DOHH2 (cell line): ENCODE results near the gene XRCC4.

Experiments used
- H3F3A ChIP-seq: fragments of 200-600 bp; sonication (generic), shearing (Covaris generic); 2 replicates; pipeline ENCODE4 v1.6.0; 2016; ENCODE audit warnings: antibody characterized with exemption, mild to moderate bottlenecking; ENCODE audit not compliant: control insufficient read depth, insufficient read depth
- H3K27ac ChIP-seq: fragments of 200-600 bp; sonication (generic); 2 replicates; pipeline ENCODE4 v1.5.1; 2014; ENCODE audit warnings: low read depth, mild to moderate bottlenecking, low read length, moderate library complexity
- H3K27me3 ChIP-seq: fragments of 200-600 bp; sonication (generic); 2 replicates; pipeline ENCODE4 v1.6.1; 2014; ENCODE audit warnings: mild to moderate bottlenecking, low read length, mixed read lengths; ENCODE audit not compliant: control insufficient read depth
- H3K36me3 ChIP-seq: fragments of 200-600 bp; sonication (generic); 2 replicates; pipeline ENCODE4 v1.6.1; 2014; ENCODE audit warnings: mild to moderate bottlenecking, low read length, moderate library complexity, mixed read lengths; ENCODE audit not compliant: control insufficient read depth
- H3K4me1 ChIP-seq: fragments of 200-600 bp; sonication (generic); 2 replicates; pipeline ENCODE4 v1.6.1; 2014; ENCODE audit warnings: mild to moderate bottlenecking, low read length, mixed read lengths; ENCODE audit not compliant: control insufficient read depth
- H3K4me2 ChIP-seq: fragments of 200-600 bp; sonication (generic); 2 replicates; pipeline ENCODE4 v1.6.0; 2014; ENCODE audit warnings: mild to moderate bottlenecking, low read length, moderate library complexity
- H3K4me3 ChIP-seq: fragments of 200-600 bp; sonication (generic); 2 replicates; pipeline ENCODE4 v1.5.1; 2014; ENCODE audit warnings: mild to moderate bottlenecking, low read length, mixed read lengths
- H3K79me2 ChIP-seq: fragments of 200-600 bp; sonication (generic); 2 replicates; pipeline ENCODE4 v1.6.1; 2014; ENCODE audit warnings: mild to moderate bottlenecking, low read length, mixed read lengths; ENCODE audit not compliant: control insufficient read depth
- H3K9me2 ChIP-seq: fragments of 200-600 bp; sonication (generic); replicated peaks from 2 replicates; pipeline ENCODE4 v1.6.1; 2014; ENCODE audit warnings: mild to moderate bottlenecking, low read length, mixed read lengths; ENCODE audit not compliant: control insufficient read depth
- H3K9me3 ChIP-seq: fragments of 200-600 bp; sonication (generic); 2 replicates; pipeline ENCODE4 v1.6.1; 2014; ENCODE audit warnings: antibody characterized with exemption, low read length, mixed read lengths; ENCODE audit not compliant: control insufficient read depth, insufficient read depth
- H4K20me1 ChIP-seq: fragments of 200-600 bp; sonication (generic); 2 replicates; pipeline ENCODE4 v1.6.0; 2014; ENCODE audit warnings: low read depth, mild to moderate bottlenecking, antibody characterized with exemption, low read length, moderate library complexity; ENCODE audit not compliant: control insufficient read depth, insufficient read depth
- EZH2phosphoT487 ChIP-seq: fragments of 200-600 bp; sonication (generic); IDR thresholded peaks from 2 replicates; pipeline ENCODE4 v1.6.1; 2017; ENCODE audit warnings: borderline replicate concordance, mild to moderate bottlenecking, antibody characterized with exemption, low read length, moderate library complexity, mixed read lengths
- TF ChIP-seq, protein P1 (sequence below): fragments of 200-600 bp; sonication (generic); IDR thresholded peaks from one replicate; pipeline ENCODE4 v1.5.1; 2014; ENCODE audit warnings: antibody characterized with exemption, mild to moderate bottlenecking, low read depth, low read length; ENCODE audit not compliant: poor library complexity, severe bottlenecking

XRCC4 gene

DNA sequence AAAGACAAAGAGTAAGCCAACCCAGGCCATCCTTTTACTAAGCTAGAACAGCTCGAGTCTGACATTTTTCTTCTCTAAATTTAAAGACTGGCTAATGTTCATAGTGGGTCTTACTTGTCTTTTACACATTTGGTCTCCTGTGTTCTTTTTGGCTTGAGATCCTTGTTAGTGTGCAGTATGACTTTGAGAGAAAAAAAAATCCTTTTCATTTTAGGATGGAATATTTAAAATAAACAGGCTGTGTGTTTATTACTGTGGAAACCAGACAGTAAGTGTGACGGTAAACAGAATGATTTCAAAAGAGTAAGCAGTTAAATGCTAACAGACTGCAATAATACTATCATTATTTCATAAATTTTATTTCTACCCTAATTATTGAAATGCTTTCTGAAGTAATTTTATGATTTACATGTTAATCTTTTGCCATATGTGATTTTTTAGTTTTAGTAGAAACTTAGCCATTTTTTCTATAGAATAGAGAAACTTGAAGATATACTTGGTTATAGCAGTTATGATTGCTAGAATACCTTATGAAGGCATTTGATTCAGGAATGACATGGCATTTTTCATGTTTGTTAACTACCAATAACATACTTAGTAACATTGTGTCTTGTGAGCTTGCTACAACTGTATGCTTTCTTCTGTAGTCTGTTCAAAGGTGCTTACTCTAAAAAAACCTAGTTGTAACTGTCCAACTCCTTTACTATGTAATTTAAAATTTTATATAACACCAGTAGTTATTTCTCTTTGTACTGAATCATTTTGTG lies 92.4 kb downstream of the XRCC4 start:
- Histone ChIP-seq H4K20me1 (no peaks in the 10 kb centered on the region), H3K4me3 (no peak overlapping the region), H3F3A (no peaks in the 10 kb centered on the region), H3K79me2 (no peaks in the 10 kb centered on the region), H3K36me3 (no peaks in the 10 kb centered on the region), H3K27me3 (no peaks in the 10 kb centered on the region), H3K4me1 (no peaks in the 10 kb centered on the region), H3K4me2 (no peak overlapping the region), H3K27ac (no peak overlapping the region), H3K9me2 (no peaks in the 10 kb centered on the region), H3K9me3 (no peaks in the 10 kb centered on the region)
- TF ChIP-seq, protein P1, sequence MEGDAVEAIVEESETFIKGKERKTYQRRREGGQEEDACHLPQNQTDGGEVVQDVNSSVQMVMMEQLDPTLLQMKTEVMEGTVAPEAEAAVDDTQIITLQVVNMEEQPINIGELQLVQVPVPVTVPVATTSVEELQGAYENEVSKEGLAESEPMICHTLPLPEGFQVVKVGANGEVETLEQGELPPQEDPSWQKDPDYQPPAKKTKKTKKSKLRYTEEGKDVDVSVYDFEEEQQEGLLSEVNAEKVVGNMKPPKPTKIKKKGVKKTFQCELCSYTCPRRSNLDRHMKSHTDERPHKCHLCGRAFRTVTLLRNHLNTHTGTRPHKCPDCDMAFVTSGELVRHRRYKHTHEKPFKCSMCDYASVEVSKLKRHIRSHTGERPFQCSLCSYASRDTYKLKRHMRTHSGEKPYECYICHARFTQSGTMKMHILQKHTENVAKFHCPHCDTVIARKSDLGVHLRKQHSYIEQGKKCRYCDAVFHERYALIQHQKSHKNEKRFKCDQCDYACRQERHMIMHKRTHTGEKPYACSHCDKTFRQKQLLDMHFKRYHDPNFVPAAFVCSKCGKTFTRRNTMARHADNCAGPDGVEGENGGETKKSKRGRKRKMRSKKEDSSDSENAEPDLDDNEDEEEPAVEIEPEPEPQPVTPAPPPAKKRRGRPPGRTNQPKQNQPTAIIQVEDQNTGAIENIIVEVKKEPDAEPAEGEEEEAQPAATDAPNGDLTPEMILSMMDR: no peak

- H3K27ac ChIP-seq: no peak overlapping the region
- no peak for TF ChIP-seq EZH2phosphoT487
- H3K79me2 ChIP-seq: no peaks in the 10 kb centered on the region
- H3K4me1 ChIP-seq: no peaks in the 10 kb centered on the region
- H3F3A ChIP-seq: no peaks in the 10 kb centered on the region
- no peaks in the 10 kb centered on the region for H3K27me3 ChIP-seq
- no peaks in the 10 kb centered on the region for H3K9me2 ChIP-seq
- no peaks in the 10 kb centered on the region for H3K36me3 ChIP-seq
- no peak overlapping the region for H3K4me3 ChIP-seq
- no peaks in the 10 kb centered on the region for H3K9me3 ChIP-seq
- H3K4me2 ChIP-seq: no peak overlapping the region
- no peaks in the 10 kb centered on the region for H4K20me1 ChIP-seq
Observed at GRCh38 chr5:83172011-83172410, 94.7 kb downstream of the XRCC4 start.

DNA sequence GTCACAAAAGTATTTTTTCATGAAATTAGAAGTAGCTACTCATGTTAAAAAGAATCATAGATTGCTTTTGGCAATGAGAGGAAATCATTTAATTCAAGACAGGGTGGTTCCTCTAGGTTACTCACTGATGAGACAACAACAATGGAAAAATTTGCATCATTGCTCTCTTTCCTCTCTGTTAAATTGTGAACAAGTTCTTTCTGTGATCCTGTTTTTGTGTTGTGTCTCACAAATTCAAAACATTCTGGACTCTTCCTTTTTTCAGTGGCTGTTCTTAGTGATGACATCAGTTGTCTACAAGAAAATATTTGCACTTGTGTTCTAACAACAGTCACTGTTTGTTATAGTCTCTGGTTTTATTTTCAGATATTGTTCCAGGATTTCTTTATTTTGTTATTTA lies 95.3 kb downstream of the XRCC4 start:
- Histone ChIP-seq H3K9me2 (no peaks in the 10 kb centered on the region), H3K4me1 (no peaks in the 10 kb centered on the region), H3K36me3 (no peaks in the 10 kb centered on the region), H3K4me3 (no peak overlapping the region), H3K79me2 (no peaks in the 10 kb centered on the region), H4K20me1 (no peaks in the 10 kb centered on the region), H3F3A (no peaks in the 10 kb centered on the region), H3K9me3 (no peaks in the 10 kb centered on the region), H3K27me3 (no peaks in the 10 kb centered on the region), H3K27ac (no peak overlapping the region), H3K4me2 (no peak overlapping the region)
- TF ChIP-seq EZH2phosphoT487: no peak
- TF ChIP-seq, protein P1: no peak

DNA sequence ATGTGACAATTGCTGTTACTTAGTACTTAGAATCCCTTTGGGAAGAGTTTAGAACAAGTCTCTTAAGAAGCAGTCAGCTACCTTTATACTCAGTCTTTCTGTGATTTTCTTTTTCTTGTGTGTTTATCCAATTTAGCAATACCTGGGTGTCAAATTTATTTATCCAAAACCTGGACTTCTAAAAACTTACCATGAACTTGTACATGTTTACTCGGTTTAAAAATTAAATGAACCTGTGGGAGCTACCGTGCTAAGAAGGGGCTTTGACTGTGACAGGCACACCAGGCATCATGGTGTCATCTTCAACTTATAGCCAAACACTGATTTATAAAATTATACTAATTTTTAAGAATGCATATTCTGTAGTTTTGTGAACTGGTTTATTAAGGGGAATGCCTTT lies 96.5 kb downstream of the XRCC4 start:
- H3K27ac ChIP-seq: no peak overlapping the region
- no peaks in the 10 kb centered on the region for H3K79me2 ChIP-seq
- no peaks in the 10 kb centered on the region for H3K36me3 ChIP-seq
- H3K4me1 ChIP-seq: no peaks in the 10 kb centered on the region
- H3K27me3 ChIP-seq: no peaks in the 10 kb centered on the region
- no peak for TF ChIP-seq EZH2phosphoT487
- TF ChIP-seq, protein P1: no peak
- H3K9me3 ChIP-seq: no peaks in the 10 kb centered on the region
- no peak overlapping the region for H3K4me2 ChIP-seq
- no peak overlapping the region for H3K4me3 ChIP-seq
- no peaks in the 10 kb centered on the region for H4K20me1 ChIP-seq
- no peaks in the 10 kb centered on the region for H3F3A ChIP-seq
- H3K9me2 ChIP-seq: no peaks in the 10 kb centered on the region
